Activated CD8-positive, alpha-beta memory T cell treated with anti-CD3 and anti-CD28 coated beads, Interleukin-2, amount 50 U/mL, for 24 hours (primary cell): ENCODE results near the gene DOLK.
"Not testable (repeated sequence)": the region's sequence is repeated elsewhere in the genome, so short reads cannot be mapped to it uniquely, and the experiment has no call there.

Experiments used
- DNase-seq: peaks from one replicate; pipeline ENCODE4 v3.0.0-alpha.2; 2020; ENCODE audit errors: extremely low read depth

DOLK gene

DNA sequence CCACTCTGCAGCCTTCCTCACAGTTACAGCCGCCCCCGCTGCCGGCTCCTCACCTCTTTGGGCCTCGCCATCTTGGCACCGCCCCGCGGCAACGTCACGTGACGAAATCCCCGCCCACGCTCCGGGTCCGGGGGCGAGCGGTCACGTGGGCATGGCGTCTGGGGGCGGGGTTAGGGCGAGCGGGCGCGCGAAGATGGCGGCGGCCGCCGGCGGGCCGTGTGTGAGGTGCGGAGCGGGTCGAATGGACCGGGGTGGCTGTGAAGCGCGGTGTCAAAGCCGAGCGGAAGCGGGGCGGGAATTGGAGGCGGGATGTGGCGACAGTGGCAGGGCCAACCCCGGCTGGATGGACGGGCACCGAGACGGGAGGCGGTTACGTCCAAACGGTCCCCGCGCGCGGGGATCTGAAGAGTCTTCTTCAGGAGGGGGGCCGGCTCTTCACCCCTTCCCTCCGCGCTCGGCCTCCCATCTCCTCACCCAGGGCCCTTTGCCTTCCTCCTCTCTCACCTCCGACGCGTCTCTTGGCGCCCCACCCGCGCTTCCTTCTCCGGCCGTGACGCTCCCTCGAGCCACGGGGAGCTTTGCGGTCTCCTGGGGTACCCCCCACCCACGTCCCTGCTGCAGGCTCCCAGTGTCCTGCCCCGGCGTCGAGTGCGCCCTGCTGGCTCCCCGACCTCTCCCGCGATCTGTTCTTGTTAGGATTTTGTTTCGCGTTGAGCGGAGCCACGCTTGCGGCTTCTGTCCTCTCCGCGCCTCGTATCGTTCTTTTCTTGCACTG is at the start of gene DOLK, which contains the start of gene NUP188:
Gene DOLK, minus strand, starts transcription at position 77 of the 775 bp plus-strand sequence. CDS start 300 bp downstream, outside the sequence.
Gene NUP188, plus strand, starts transcription at position 173 of the 775 bp plus-strand sequence. Its CDS starts 21 bp downstream, at position 194.
- peak; percentile 93 for DNase-seq

- DNase-seq, result no peak
These were observed 48.4 kb upstream of the DOLK start for GRCh38 chr9:128995791-128996190.

DNA sequence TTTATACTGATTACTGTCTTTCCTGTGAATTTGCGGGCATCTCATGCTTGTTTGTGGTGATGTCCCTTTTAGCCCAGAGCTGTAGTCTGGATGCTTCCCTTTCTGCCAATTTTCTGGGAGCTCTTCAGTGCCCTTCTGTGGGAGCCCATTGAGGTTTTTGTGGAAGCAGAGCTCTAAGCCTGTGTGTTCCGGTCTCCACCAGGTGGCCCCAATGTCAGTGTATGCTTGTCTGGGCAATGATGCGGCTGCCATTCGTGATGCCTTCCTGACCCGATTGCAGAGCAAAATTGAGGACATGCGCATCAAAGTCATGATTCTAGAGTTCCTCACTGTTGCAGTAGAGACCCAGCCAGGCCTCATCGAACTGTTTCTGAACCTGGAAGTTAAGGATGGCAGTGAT is 45.6 kb upstream of the DOLK start:
- no peak for DNase-seq

DNA sequence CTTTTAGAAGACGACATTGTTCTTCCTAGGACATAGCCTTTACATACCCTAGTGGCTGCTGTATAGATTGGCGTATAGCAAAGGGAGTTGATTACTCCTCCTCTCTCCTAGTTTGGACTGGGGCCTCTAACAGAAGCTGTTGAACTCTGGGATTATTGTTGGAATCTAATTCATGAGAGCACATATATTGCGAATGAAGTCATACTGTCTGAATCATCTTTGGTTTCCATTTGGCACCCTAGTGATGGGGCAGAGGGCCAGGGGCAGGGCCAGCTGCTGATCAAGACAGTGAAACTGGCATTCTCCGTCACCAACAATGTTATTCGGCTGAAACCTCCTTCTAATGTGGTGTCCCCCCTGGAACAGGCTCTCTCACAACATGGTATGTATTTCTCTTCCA is 40.4 kb upstream of the DOLK start:
- no peak for DNase-seq

DNA sequence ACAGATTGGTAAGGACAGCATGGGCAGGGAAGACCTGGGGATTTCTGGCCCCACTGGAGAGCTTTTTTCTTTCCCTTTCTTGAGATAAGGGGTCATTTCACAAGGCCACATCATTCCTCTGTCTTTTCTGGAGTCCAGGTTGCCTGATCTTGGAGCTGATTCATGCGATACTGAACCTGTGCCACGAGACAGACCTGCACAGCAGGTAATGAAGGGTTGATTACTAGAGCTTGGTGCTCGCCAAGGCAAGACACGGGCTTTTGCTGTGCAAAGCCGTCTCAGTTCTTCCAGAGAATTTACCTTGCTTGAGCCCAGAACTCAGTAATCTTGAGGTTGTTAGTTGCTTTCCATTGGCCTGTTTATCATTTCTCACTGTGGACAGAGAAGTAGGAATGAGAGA is 39.3 kb upstream of the DOLK start:
- DNase-seq, result no peak

- no peak for DNase-seq
These were observed 36.1 kb upstream of the DOLK start for GRCh38 chr9:128983536-128983935.

DNA sequence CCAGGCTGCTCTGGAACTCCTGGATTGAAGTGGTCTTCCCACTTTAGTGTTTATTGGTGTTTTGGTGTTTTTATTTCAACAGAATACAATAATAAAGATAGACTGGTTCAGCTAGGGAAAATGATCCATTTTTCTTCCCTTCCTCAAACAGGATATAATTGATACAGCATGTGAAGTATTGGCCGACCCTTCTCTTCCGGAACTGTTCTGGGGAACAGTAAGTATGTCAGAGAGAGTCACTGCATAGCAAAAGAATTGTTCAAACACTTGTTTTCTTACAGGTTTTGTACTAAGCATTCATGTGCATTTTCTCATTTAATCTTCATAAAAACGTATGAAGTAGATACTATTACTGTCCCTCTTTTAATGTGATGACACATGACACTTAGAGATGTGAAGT is 31.7 kb upstream of the DOLK start:
- no peak for DNase-seq

GRCh38 chr9:128972956-128973355 is 25.6 kb upstream of the DOLK start:
- DNase-seq, result no peak

GRCh38 chr9:128969491-128969890 is 22.1 kb upstream of the DOLK start:
- DNase-seq, result no peak

DNA sequence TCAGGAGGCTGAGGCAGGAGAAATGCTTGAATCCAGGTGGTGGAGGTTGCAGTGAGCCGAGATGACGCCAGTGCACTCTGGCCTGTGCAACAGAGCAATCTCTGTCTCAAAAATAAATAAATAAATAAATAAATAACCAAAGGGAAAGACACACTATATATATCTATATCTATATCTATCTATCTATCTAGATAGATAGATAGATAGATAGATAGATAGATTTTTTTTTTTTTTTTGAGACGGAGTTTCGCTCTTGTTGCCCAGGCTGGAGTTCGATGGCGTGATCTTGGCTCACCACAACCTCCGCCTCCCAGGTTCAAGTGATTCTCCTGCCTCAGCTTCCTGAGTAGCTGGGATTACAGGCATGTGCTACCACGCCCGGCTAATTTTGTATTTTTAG is 14.0 kb upstream of the DOLK start:
- DNase-seq, result not testable (repeated sequence)

- DNase-seq, result no peak
These were observed 201 bp downstream of the DOLK start for GRCh38 chr9:128947277-128947526.

- DNase-seq, result no peak
These were observed 679 bp downstream of the DOLK start for GRCh38 chr9:128946571-128947276.

DNA sequence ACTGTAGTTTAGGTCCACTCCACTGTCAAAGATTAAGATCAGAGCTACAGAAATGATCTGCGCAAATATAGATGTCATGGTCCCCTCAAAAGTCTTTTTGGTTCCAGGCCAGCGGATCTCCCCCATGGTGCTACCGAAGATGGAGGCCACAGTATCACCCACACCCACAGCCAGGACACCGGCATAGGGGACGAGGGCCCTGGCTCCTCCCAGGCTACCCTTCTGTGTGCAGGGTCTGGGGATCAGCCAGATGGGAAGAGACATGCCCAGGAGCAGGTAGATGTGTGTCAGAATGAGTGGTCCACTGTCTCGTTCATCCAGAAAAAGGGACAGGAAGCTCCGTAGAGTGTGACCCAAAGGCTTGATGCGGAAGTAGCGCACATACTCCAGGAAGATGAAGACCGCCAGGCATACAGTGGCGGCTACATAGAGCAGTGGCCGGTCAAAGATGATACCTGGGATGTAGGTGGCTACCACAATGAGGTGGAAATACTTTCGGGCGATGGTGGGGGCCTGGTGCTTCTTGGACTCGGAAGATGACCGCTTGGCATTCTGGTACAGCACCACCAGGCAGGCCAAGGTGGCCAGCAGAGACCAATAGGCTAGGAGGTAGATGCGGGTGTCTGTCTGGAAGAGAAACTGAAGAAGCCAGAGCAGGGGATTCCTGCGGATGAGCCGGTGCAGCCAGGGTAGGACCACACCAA is 1.5 kb downstream of the DOLK start:
- DNase-seq, result no peak

- DNase-seq, result not testable (repeated sequence)
These were observed 2.4 kb downstream of the DOLK start for GRCh38 chr9:128944966-128945365.

DNA sequence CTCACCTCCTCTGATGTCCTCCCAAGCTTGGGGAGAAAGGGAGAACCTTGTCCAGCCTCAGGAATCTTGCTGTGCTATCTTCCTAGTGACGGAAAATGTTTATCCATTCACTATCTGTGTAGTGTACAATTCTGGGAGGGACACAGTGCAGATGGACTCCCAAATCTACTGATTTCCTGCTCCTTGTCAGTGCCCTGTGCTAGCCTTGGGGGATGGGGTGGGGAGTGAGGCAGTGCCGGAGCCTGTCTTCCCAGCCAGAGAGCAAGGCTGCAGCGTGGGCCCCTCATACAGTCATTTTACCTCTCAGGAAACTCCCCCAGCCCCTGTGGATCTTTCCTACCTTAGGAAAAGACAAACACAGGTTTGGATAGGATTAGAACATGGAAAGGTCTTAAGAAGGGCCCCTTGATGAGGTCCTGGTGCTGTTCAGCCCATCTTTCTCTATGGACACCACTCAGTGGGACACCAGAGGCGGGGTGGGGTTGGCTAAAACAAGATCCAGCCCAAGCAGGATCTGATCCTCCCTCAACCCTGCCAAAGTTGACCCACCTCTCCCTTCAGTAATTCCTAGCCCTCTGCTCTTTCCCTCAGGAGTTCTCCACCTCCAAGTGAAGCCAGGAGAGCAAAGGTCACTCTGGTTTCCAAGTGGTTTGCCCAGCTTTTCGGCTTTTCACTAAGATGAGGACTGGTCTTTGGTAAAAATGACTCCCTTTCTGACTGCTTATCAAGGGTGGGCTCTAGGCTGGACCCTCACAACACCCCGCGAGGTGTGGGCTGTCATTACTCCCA is 3.4 kb downstream of the DOLK start:
- DNase-seq, result no peak

- DNase-seq, result no peak
These were observed 6.3 kb downstream of the DOLK start for GRCh38 chr9:128940946-128941755.

- no peak for DNase-seq
These were observed 7.0 kb downstream of the DOLK start for GRCh38 chr9:128940271-128940921.

DNA sequence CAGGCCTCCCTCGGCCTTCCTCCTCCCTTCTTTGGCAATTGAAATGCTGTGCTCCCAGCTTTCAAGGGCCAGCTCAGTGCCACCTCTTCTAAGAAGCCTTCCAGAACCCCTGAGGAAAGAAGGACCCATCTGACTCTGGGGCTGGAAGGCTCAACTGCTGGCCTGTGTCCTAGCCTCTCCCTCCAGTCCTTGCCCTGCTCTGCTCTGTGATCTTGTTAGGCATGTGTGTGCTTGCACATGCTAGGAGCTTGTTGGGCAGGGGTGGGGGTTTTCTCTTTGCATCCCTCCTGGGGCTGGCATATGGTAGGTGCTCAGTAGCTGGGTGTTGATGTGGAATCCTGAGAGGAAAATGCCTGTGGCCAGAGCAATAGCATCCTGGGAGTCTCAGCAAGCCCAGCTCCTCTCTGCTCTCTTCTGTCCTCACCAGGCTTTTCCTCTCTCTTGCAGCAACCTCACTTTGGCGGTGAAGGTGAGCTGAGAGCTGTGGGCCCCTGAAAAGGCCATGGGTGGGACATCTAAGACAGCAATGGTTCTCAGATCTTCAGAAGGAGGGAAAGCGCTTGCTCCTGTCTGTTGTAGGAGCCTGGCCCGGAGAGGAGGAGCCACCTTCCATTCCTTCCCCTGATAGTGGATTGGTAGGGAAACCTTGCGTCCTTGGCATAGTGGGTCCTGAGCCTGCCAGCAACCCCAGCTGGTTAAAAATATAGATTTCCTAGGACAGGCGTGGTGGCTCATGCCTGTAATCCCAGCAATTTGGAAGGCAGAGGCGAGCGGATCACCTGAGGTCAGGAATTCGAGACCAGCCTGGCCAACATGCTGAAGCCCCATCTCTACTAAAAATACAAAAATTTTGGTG is 9.9 kb downstream of the DOLK start:
- no peak for DNase-seq

DNA sequence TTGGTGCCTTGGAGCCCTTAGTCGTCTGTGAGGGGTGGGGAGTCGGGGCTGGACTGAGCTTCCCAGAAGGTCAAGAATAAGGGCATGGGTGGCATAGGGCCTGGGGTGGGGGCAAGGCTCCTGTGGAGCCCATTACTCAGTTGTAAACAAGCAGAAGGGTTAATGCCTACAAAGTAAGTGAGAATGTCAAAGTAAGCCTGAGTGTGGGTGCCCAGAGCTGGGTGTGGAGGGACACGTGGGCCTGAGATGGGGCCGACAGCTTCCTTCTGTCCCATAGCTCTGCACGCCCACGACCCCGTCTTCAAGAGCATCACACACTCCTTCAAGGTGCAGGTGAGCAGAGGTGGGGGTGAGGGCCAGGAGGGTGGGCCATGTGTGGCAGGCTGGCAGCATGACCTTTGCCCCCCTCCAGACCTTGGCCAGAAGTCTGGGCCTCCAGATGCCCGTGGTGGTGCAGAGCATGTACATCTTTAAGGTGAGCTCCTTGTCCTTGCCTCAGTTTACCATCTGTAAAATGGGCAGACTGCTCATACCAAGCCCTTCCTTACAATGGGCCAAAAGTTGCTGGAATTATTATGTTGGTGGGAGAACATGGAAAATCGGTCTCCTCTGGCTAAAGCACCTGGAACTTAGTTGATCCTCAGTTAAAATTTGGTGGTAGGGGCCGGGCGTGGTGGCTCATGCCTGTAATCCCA is 11.1 kb downstream of the DOLK start:
- DNase-seq, result no peak
